OCI-LY3 (cell line): ENCODE results near the gene NRXN3.

ENCODE experiments used
- EZH2phosphoT487 ChIP-seq: fragments of 200-600 bp; shearing (Covaris generic); IDR thresholded peaks from 2 replicates; pipeline ENCODE4 v1.6.1; 2018; ENCODE audit warnings: antibody characterized with exemption, mixed run types, low read depth
- TF ChIP-seq, protein P1 (sequence below): fragments of 200-600, 300-600 bp; sonication (generic); IDR thresholded peaks from 2 replicates; pipeline ENCODE4 v1.5.1; 2014; ENCODE audit warnings: antibody characterized with exemption, low read length, low read depth

GRCh38 chr14:79703209-79703608, 1533.0 kb downstream of the NRXN3 start:
- TF ChIP-seq, protein P1, sequence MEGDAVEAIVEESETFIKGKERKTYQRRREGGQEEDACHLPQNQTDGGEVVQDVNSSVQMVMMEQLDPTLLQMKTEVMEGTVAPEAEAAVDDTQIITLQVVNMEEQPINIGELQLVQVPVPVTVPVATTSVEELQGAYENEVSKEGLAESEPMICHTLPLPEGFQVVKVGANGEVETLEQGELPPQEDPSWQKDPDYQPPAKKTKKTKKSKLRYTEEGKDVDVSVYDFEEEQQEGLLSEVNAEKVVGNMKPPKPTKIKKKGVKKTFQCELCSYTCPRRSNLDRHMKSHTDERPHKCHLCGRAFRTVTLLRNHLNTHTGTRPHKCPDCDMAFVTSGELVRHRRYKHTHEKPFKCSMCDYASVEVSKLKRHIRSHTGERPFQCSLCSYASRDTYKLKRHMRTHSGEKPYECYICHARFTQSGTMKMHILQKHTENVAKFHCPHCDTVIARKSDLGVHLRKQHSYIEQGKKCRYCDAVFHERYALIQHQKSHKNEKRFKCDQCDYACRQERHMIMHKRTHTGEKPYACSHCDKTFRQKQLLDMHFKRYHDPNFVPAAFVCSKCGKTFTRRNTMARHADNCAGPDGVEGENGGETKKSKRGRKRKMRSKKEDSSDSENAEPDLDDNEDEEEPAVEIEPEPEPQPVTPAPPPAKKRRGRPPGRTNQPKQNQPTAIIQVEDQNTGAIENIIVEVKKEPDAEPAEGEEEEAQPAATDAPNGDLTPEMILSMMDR = no peak
- no peak for TF ChIP-seq EZH2phosphoT487
